SKM-1 treated with dmso at 0.1 percent for 144 hours (cell line): ENCODE results near the gene KDM6A.
A peak's percentile ranks its signal among the peaks of the same experiment; 100 is the strongest.
"Not testable (repeated sequence)": the region's sequence is repeated elsewhere in the genome, so short reads cannot be mapped to it uniquely, and the experiment has no call there.

ENCODE experiments used
- DNase-seq: peaks from one replicate; lab custom pipeline; 2025; ENCODE audit not compliant: unreplicated experiment; lab: John Stamatoyannopoulos, UW

Gene KDM6A

DNA sequence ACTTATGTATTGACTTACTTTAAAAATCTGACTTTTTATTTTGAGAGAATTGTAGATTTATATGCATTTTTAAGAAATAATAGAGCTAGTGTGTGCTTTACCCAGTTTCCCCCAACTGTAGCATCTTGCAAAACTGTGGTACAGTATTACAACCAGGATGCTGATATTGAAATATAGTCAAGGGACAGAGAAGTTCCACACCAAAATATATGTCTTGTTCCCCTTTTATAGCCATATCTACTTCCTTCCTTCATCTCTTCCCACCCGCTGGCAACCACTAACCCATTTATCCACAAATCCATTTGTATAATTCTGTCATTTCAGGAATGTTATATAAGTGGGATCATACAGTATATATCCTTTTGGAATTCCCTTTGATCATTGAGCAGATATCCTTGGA is 16.8 kb downstream of the KDM6A start:
- DNase-seq, result peak; percentile 34

DNA sequence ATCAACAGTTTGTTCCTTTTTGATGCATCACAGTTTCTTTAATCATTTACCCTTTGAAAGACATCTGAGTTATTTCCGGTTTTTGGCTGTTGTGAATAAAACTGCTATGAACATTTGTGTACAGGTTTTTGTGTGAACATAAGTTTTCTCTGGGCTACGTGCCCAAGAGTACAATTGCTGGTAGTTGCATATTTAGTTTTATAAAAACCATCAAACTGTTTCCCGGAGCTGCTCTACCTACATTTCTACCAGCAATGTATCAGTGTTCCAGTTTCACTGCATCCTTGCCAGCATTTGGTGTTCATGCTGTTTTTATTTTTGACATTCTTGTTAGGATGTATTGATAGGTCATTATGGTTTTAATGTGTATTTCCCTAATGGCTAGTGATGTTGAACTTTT is 17.3 kb downstream of the KDM6A start:
- DNase-seq, result no peak

DNA sequence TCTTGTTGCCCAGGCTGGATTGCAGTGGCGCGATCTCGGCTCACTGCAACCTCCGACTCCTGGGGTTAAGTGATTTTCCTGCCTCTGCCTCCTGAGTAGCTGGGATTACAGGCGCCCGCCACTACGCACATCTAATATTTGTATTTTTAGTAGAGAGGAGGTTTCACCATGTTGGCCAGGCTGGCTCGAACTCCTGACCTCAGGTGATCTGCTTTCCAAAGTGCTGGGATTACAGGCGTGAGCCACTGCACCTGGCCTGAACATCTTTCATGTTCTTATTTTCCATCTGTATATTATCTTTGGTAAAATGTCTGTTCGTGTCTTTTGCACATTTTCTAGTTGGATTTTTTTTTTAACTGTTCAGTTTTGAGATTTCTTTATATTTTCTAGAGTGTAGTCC is 17.7 kb downstream of the KDM6A start:
- DNase-seq, result not testable (repeated sequence)

DNA sequence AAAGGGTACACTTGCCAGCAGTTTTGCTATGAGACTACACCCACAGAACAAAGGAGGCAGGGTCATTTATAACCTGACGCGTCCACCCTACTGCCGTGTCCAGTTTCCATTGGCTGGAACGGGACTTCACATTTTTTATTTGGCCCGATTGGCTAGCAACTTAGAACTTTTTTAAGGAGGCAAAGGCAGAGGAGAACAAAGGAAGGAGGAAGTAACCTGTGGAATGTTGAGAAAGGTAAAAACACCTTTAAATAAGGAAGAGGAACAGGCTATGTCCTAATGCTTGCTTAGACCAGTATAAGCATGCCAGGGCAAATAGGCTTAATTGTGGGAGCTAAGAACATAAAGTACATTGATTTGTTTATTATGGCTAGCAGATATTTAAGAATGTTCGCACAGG is 18.7 kb downstream of the KDM6A start:
- no peak for DNase-seq

DNA sequence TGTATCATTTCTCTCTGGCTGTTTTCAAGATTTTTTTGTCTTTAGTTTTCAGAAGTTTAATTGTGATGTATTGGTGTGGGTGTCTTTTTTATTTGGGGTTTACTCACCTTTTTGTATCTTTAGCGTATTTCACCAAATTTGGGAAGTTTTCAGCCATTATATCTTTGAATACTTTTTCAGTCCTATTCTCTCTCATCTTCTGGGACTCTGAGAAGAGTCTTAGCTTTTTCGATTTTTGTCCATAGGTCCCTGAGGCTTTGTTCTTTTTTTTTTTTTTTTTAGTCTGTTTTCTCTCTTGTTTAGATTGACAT is 23.8 kb downstream of the KDM6A start:
- no peak for DNase-seq

DNA sequence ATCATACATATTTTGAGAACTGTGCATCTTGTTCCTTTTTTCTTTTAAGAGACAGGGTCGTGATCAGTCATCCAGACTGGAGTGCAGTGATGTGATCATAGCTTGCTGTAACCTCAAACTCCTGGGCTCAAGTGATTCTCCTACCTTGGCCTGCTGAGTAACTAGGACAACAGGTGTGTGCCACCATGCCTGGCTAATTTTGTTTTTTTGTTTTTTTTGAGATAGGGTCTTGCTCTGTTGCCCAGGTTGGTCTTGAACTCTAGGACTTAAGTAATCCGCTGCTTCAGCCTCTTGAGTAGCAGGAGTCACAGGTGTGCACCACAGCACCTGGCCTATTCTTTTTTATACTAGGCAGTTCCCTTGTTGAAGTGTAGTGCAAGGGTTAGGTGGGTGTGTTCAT is 24.6 kb downstream of the KDM6A start:
- no peak for DNase-seq

DNA sequence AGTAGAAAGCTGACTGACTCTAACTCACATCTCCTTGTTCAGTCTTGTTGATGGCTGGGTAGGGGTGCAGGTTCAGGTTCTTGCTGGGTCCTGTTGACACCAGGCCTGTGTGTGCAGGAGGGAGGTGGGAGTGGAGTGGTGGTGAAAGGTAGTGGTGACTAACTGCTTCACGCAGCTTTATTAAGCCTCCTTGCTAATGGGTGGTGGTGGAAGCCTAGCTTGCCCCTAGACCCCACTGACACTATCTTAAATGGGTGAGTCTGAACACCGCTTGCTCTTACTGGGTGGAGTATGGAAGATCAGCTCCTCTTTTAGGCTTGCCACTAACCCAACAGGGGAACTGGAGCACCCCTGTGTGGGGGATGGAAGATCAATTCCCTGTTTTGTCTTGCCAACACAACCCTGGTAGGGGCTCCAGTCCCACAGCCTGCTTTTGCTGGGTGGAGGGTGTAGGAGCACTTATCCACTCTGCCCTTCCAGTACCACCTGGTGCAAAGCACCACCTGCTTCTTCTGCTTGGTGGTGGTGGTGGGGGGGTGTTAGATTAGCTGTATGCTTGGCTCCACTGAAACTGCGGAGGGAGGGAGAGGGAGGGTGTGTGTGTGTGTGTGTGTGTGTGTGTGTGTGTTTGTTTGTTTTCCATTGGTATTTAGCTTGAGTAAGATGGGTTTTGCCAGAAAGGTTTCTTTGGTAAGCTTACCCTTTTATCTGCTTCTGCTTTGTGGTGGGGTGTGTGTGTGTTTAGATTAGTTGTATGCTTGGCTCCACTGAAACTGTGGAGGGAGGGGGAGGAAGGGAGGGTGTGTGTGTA is 25.6 kb downstream of the KDM6A start:
- DNase-seq, result no peak

DNA sequence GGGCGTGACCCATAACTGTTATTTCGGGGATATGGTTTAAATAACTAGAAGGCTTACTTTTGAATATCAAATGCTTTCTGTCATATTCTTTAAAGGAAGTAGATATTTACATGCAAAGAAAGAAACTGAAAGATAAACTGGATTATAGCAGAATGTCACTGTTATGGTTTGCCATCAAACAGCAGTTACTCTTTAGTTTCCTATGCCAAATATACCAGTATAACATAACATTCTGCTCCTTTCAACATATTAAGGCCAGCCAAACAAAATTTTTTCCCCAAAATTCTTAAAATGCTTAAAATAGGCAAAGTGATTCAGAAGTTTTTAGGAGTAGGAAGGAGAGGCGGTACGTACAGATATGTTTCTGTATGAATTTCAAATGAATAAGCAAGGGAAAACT is 27.0 kb downstream of the KDM6A start:
- DNase-seq, result no peak

DNA sequence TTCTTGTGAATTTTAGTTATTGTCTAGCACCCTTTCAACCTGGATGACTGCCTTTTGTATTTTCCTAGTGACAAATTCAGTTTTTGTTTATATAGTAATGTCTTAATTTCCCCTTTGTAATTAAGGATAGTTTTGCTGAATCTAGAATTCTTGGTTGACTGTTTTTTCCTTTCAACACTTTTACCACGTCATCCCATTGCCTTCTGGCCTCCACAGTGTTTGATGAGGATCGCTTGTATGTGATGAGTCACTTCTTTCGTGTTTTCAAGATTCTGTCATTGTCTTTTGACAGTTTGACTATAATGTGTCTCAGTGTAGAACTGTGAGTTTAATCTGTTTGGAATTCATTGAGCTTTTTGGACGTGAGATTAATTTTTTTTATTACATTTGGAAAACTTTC is 30.1 kb downstream of the KDM6A start:
- no peak for DNase-seq

DNA sequence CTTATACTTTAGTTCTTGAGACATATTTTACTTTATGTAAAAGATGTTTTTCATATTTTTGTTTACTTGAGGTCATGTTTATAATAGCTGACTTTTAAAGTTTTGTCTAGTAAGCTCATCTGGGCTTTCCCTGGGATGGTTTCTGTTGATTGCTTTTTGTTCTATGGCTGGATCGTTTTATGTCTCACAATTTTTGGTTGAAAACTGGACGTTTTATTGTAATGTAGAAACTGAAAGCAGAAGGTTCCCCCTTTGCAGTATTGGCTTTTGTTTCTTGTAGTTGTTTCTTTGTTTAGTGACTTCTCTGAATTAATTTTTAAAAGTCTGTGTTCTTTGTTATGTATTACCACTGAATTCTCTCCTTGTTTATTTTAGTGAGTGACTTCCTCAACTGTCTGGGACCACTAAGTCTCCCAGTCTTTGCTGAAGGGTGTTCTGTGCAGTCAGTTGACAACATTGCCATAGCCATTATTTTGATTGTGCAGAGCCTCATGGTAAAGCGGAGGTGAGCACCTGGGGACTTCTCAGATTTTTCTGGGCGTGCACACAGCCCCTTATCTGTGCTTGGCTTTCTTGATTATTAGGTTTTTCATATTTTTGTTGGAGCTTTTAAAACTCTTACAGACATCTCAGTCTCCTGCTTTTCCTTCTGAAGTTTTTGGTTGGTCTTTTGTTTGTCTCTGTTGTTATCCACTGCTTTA is 31.0 kb downstream of the KDM6A start:
- DNase-seq, result no peak

DNA sequence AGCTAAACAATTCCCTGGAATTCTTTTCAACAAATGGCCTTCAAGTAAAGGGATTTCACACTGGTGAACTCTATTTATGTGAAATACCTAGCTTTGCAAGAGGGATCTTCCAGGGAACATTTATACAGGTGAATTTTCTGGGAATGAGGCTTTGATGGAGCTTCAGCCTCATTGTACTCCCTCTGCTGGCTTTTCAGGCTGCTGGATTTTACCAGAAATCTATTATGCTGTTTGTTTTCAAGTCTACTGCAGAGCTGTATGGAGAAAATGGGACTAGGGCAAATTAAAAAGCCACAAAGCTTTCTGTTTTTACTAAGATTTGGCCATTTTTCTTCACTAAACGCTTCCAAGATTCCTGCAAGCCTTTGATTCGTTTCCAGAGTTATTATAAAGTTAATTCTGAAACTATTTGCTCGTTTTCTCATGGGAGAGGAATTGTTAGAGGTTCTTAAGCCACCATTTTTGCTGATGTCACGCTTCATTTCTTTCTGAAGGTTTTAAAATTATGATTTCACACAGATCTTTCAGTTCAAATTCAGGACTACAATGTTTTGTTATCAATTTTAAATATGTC is 31.6 kb downstream of the KDM6A start:
- no peak for DNase-seq

DNA sequence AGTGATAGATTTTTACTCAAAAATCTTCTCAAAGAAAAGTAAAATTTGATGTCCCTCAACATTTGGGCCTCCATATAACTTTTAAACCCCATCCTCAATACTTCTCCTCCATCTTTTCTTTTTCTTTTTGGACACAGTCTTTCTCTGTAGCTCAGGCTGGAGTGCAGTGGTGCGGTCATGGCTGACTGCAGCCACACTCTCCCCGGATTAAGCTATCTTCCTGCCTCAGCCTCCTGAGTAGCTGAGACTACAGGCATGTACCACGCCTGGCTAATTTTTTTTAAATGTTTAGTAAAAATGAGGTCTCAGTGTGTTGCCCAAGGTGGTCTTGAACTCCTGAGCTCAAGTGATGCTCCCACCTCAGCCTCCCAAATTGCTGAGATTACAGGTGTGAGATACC is 33.1 kb downstream of the KDM6A start:
- no peak for DNase-seq

DNA sequence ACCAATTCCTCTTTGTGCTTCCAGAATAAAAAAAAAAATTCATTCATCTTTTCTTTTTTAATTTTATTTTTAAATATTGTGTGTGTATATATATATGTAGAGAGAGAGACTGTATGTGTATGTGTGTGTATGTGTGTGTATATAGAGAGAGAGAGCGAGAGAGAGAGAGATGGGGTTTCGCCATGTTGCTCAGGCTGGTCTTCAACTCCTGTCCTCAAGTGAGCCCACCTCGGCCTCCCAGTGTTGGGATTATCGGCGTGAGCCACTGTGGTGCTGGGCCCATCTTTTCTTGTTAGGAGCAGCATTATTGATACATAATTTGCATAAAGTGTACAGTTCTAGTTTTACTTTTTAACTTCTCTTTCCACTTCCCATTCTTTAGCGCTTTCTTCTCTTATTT is 33.6 kb downstream of the KDM6A start:
- no peak for DNase-seq

DNA sequence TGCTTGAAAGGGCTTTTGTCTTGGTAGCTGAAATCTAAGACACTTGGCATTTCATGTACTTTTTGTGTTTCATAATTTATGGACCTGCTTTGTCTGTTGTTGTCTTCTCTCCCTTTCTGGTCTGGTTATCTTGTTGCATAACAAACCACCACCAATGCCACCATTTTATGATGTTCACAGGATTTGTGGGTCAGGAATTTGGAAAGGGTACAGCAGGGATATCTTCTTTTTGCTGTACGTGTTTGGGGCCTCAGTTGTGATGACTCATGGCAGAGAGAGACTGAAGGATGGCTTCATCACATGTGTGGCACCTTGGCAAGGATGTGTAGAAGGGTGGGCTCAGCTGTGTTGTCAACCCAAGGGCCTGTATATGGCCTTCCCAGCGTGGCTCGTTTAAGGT is 35.2 kb downstream of the KDM6A start:
- no peak for DNase-seq

DNA sequence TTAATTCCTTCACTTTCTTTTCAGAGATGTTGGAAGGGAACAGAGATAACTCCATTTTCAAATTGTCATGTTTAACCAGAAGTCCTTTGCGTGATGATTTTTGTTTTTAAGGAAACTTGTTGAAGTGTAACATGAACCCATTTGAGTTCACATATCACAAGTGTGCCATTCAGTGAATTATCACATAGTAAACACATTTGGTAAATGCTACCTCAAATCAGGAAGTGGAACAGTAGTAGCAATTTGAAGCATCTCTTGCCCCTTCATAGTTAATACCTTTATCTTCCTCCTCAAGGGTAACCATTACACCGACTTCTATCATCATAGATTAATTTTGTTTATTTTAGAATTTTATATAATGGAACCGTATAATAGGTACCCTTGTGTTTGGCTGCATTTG is 35.8 kb downstream of the KDM6A start:
- no peak for DNase-seq

DNA sequence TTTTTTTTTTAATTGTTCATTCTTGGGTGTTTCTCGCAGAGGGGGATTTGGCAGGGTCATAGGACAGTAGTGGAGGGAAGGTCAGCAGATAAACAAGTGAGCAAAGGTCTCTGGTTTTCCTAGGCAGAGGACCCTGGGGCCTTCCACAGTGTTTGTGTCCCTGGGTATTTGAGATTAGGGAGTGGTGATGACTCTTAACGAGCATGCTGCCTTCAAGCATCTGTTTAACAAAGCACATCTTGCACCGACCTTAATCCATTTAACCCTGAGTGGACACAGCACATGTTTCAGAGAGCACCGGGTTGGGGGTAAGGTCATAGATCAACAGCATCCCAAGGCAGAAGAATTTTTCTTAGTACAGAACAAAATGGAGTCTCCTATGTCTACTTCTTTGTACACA is 37.5 kb downstream of the KDM6A start:
- DNase-seq, result not testable (repeated sequence)

DNA sequence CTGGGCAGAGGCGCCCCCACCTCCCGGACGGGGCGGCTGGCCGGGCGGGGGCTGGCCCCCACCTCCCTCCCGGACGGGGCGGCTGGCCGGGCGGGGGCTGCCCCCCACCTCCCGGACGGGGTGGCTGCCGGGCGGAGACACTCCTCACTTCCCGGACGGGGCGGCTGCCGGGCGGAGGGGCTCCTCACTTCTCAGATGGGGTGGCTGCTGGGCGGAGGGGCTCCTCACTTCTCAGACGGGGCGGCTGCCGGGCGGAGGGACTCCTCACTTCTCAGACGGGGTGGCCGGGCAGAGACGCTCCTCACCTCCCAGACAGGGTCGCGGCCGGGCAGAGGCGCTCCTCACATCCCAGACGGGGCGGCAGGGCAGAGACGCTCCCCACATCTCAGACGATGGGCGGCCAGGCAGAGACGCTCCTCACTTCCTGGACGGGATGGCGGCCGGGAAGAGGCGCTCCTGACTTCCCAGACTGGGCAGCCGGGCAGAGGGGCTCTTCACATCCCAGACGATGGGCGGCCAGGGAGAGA is 38.1 kb downstream of the KDM6A start:
- DNase-seq, result not testable (repeated sequence)

DNA sequence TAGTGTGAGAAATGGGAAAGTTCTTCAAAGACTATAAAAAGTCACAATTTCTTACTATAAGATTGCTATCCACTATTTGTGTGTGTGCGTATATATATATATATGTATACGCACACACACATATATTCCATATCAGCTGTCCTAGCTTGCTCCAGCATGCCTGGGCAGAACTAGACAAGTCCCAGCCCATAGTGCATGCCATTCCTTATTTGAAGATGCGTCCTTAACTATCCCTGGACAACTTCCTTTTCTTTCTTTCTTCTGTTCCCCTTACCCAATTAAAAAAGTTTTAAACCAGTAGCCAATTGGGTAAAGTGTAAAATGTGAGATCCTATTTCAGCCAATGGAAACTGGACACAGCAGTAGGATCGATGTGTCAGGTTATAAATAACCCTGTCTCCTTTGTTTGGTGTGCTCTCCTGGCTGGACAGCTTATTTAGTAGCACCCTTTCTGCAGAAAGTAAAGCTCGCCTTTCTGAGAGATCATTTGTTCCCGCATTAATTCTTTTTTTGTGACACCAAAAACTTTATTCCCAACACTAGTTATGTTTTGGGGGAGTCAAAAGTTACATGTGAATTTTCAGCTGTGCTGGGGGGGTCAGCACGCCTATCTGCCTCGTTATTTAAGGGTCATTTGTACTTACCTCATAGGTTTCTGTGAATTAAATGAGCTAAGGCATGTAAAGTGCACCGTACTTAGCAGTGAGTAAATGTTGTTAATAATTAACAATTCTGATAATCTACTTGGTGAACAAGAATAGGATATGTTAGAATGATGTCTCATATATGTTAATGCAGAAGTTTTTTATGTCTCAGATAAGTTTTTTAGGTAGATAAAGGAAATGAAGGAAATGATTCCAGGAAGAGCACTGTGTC is 40.9 kb downstream of the KDM6A start:
- no peak for DNase-seq

DNA sequence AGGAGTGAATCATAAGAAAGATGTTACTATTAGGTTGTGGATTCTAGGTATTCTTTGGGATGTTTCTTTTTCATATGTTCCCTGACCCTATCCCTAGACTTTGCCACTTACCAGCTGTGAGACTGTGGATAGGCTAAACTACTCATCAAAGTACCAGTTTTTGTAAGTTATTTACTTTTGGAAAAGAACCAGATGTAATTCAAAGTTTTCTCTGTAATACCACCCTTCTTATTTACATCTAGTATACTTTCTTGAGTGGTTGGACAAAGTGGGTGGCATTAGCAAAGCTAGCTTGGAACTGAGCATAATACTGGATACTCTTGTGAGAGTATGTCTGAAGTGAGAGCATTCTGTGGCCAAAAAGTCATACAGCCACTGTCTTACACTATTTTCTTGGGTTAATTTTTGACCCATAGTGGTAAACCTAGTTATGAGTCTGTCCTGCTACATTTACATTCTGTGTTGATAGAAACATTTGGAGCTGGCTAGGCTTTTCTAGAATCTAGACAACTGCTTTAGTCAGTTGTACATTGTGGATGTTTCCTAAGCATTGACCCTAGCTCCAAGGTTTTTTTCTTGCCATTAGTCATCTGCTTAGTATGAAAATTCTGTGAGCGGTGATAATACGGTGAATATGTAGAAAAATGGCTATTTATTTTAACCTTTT is 41.7 kb downstream of the KDM6A start:
- no peak for DNase-seq

DNA sequence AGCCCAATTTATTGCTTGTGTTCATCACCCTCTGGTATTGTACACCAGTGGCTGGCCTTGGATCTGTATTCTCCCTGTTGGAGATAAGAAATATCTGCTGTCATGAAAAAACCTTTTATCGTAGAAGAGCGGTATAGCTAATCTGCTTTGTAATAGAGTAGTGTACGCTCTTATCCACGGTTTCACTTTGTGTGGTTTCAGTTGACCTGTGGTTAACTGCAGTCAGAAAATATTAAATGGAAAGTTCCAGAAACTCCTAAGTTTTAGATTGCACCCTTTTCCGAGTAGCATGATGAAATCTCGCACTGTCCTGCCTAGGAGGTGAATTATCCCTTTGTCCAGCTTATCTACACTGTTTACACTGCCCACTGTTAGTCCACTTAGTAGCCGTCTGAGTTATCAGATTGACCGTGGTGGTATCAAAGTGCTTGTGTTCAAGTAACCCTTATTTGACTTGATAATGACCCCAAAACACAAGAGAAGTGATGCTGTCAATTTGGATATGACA is 42.4 kb downstream of the KDM6A start:
- DNase-seq, result no peak

DNA sequence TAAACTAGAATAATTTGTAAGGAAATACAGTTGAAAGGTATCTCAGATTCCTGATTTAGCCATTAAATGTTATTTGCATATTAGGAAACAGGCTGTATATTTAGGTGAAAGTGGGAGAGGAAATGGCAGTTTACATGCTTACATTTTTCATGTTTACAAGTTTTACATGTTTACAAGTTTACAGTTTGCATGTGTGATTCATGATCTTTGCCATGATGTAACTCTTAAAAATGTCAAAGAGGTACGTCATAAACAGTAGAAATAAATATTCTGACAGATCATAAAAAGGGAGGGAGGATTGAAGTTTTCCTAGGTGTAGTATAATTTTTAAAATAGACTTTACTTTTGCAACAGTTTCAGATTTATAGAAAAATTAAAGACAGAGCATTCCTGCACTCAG is 45.7 kb downstream of the KDM6A start:
- DNase-seq, result no peak
